Measurements from ENCODE around the gene CBLB. TPM values are rescaled to one million over a fixed set of nuclear protein-coding genes. Genes with fewer than 3 reads are reported as not detected.
A peak's percentile ranks its signal among the peaks of the same experiment; 100 is the strongest.

CBLB gene
- total RNA-seq, 2 experiments from 2014 or later, result 24.5 to 38.5 TPM

- Histone ChIP-seq H3K4me2 (ENCODE audit: low read length) (no peak overlapping the region), H4K20me1 (ENCODE audit: insufficient read depth, low read length) (no peaks in the 10 kb centered on the region), H3K9me2 (ENCODE audit: insufficient read depth, low read length) (no peaks in the 10 kb centered on the region), H2AFZ (ENCODE audit: low read length) (no peak overlapping the region), H3K4me1 (ENCODE audit: insufficient read depth, low read length, poor library complexity, severe bottlenecking) (no peaks in the 10 kb centered on the region), H3K9me3 (ENCODE audit: low read length) (no peaks in the 10 kb centered on the region), H3K27ac (ENCODE audit: low read depth, low read length, poor library complexity, severe bottlenecking) (no peak overlapping the region), H3K79me2 (ENCODE audit: insufficient read depth, low read depth, low read length) (no peaks in the 10 kb centered on the region), H3K4me3 (ENCODE audit: low read depth, low read length, poor library complexity, severe bottlenecking) (no peak overlapping the region), H3K36me3 (ENCODE audit: insufficient read depth, low read length) (peaks cover 12% of the 10 kb centered on the region)
- DNase-seq (ENCODE audit: low spot score), result no peak
- CTCF ChIA-PET (ENCODE audit: unreplicated experiment), result no interaction called here
- intact Hi-C loops (cut with micrococcal nuclease; ENCODE audit: unreplicated experiment), result no loop called here
- BruUV-seq (replicated peaks), result no TSS peak
- TF ChIP-seq EZH2phosphoT487 (IDR thresholded peaks at IDR 0.05; ENCODE audit: borderline replicate concordance, low read depth, low read length), result no peak
- TF ChIP-seq, protein P1, sequence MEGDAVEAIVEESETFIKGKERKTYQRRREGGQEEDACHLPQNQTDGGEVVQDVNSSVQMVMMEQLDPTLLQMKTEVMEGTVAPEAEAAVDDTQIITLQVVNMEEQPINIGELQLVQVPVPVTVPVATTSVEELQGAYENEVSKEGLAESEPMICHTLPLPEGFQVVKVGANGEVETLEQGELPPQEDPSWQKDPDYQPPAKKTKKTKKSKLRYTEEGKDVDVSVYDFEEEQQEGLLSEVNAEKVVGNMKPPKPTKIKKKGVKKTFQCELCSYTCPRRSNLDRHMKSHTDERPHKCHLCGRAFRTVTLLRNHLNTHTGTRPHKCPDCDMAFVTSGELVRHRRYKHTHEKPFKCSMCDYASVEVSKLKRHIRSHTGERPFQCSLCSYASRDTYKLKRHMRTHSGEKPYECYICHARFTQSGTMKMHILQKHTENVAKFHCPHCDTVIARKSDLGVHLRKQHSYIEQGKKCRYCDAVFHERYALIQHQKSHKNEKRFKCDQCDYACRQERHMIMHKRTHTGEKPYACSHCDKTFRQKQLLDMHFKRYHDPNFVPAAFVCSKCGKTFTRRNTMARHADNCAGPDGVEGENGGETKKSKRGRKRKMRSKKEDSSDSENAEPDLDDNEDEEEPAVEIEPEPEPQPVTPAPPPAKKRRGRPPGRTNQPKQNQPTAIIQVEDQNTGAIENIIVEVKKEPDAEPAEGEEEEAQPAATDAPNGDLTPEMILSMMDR (conservative IDR thresholded peaks at IDR 0.05; ENCODE audit: low read length), result no peak
- POLR2A ChIA-PET, result interaction anchor here (1.4 kb wide), 1 partner anchor 22 kb away, joined by 3 read pairs; no protein-coding TSS in a partner anchor
These were observed 177.8 kb downstream of the CBLB start for GRCh38 chr3:105691053-105691452.

DNA sequence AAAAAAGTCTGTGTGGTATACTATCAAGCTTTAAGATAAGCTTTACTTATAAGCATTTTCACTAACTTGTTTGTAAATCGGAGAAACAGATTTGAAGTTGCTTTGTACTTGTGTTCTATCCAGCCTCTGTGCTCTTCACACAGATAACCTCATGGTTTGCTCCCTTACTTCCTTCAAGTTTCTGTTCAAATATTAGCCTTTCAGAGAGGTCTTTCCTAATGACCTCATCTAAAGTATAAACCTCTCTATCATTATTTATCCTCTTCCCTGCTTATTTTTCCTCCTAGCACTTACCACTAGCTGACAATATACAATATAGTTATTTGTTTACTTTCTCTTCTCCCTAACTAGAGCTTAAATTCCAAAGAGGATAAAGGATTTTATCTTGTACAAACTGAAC lies 180.0 kb downstream of the CBLB start:
- Histone ChIP-seq H3K4me1 (ENCODE audit: insufficient read depth, low read length, poor library complexity, severe bottlenecking) (no peaks in the 10 kb centered on the region), H3K4me3 (ENCODE audit: low read depth, low read length, poor library complexity, severe bottlenecking) (no peak overlapping the region), H3K4me2 (ENCODE audit: low read length) (no peak overlapping the region), H3K36me3 (ENCODE audit: insufficient read depth, low read length) (peaks cover 12% of the 10 kb centered on the region), H3K79me2 (ENCODE audit: insufficient read depth, low read depth, low read length) (no peaks in the 10 kb centered on the region), H2AFZ (ENCODE audit: low read length) (no peak overlapping the region), H4K20me1 (ENCODE audit: insufficient read depth, low read length) (no peaks in the 10 kb centered on the region), H3K27ac (ENCODE audit: low read depth, low read length, poor library complexity, severe bottlenecking) (no peak overlapping the region), H3K9me3 (ENCODE audit: low read length) (no peaks in the 10 kb centered on the region), H3K9me2 (ENCODE audit: insufficient read depth, low read length) (no peaks in the 10 kb centered on the region)
- ChIA-PET POLR2A (interaction anchor here (0.6 to 1.1 kb wide), 7 partner anchors 9 to 776 kb away, joined by 3 to 4 read pairs (median 3); no protein-coding TSS in a partner anchor), CTCF (ENCODE audit: unreplicated experiment) (no interaction called here)
- intact Hi-C loops (cut with micrococcal nuclease; ENCODE audit: unreplicated experiment), result loop anchor here (5.0 kb wide), 2 partner anchors 433 to 918 kb away; no protein-coding TSS in a partner anchor
- BruUV-seq (replicated peaks), result no TSS peak
- no peak for DNase-seq (ENCODE audit: low spot score)
- TF ChIP-seq, protein P1 (conservative IDR thresholded peaks at IDR 0.05; ENCODE audit: low read length), result no peak
- no peak for TF ChIP-seq EZH2phosphoT487 (IDR thresholded peaks at IDR 0.05; ENCODE audit: borderline replicate concordance, low read depth, low read length)

- Histone ChIP-seq H3K4me3 (ENCODE audit: low read depth, low read length, poor library complexity, severe bottlenecking) (no peak overlapping the region), H3K9me3 (ENCODE audit: low read length) (no peaks in the 10 kb centered on the region), H2AFZ (ENCODE audit: low read length) (no peak overlapping the region), H3K27ac (ENCODE audit: low read depth, low read length, poor library complexity, severe bottlenecking) (no peak overlapping the region), H3K79me2 (ENCODE audit: insufficient read depth, low read depth, low read length) (no peaks in the 10 kb centered on the region), H4K20me1 (ENCODE audit: insufficient read depth, low read length) (no peaks in the 10 kb centered on the region), H3K4me2 (ENCODE audit: low read length) (no peak overlapping the region), H3K9me2 (ENCODE audit: insufficient read depth, low read length) (no peaks in the 10 kb centered on the region), H3K36me3 (ENCODE audit: insufficient read depth, low read length) (peaks cover 3% of the 10 kb centered on the region; the same call in 1 of the 2 replicates), H3K4me1 (ENCODE audit: insufficient read depth, low read length, poor library complexity, severe bottlenecking) (no peaks in the 10 kb centered on the region)
- POLR2A ChIA-PET, result no interaction called here
- intact Hi-C loops (cut with micrococcal nuclease; ENCODE audit: unreplicated experiment), result loop anchor here (2.0 to 5.0 kb wide), 3 partner anchors 180 to 921 kb away; no protein-coding TSS in a partner anchor
- CTCF ChIA-PET (ENCODE audit: unreplicated experiment), result interaction anchor here (0.5 kb wide), 1 partner anchor 185 kb away, joined by 3 read pairs; no protein-coding TSS in a partner anchor
- BruUV-seq (replicated peaks), result no TSS peak
- DNase-seq (ENCODE audit: low spot score), result peak; percentile 46
- TF ChIP-seq, protein P1 (conservative IDR thresholded peaks at IDR 0.05; ENCODE audit: low read length), result peak; percentile 98
- TF ChIP-seq EZH2phosphoT487 (IDR thresholded peaks at IDR 0.05; ENCODE audit: borderline replicate concordance, low read depth, low read length), result no peak
These were observed 182.4 kb downstream of the CBLB start for GRCh38 chr3:105686278-105686897.

Measured in OCI-LY7 (cell line).